ENCODE measurements around the gene MSI2. TPM values are rescaled to one million over a fixed set of nuclear protein-coding genes. Genes with fewer than 3 reads are reported as not detected.

MSI2 gene
- total and polyA plus RNA-seq, 9 of the 15 experiments (the other 6 are each of a cell fraction or from before 2014, with no cell fraction given) = 4.6 to 61.8 (median 42.4) TPM

DNA sequence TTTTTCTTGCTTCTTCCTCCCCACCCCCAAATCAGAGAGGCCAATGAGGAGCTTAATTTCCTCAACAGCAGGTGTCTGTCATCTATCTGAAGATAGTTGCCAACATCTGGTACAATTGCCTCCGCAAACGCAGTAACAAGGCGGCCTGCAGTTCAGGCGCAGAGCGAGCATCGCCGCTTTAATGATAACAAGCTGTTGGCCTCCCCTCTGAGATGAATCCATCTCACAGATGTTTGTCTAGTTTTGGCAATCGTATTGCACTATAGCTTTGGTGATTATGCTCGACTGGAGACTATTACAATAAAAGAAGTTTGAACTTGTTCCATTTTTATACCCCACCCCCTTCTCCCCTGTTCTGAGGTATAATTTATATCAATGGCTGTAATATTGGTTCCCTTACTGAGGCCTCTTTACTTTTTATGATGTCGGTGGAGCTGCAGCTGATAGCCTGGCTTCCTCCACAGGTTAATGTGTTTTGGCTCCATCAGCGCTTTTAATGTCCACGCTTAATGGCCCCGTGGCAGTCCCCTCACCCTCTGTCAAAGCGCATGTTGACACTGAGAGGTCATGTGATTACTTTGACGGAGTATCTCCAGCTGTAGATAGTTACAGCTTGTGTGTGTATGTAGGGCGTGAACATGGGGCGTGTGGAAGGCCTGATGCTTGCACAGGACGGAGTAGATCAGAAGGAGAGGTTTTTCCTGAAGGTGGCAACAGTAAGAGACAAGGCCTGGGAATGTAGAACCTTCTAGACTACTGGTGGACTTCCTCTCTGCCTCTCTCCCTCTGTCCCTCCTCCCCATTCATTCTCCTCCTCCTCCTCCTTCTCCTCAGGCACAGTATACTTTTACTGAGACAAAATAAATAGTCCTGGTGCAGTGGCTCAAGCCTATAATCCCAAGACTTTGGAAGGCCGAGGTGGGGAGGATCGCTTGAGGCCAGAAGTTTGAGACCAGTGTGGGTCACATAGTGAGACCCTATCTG is 164.7 kb downstream of the MSI2 start (continued):
- no peak for TF ChIP-seq MECOM (CRISPR knock-in tag; IDR thresholded peaks at IDR 0.05)
- TF ChIP-seq KLF16 (IDR thresholded peaks at IDR 0.05) = peak; percentile 55; the same call in 1 of the 2 replicates
- peak; percentile 52; the same call in 1 of the 2 replicates for TF ChIP-seq CXXC5 (CRISPR knock-in tag; IDR thresholded peaks at IDR 0.05)
- no peak for TF ChIP-seq NR2F6 (CRISPR knock-in tag; IDR thresholded peaks at IDR 0.05)
- no peak for TF ChIP-seq E2F1 (CRISPR knock-in tag; IDR thresholded peaks at IDR 0.05)
- TF ChIP-seq NCOR1 (IDR thresholded peaks at IDR 0.05) = peak; percentile 90
- TF ChIP-seq, protein P1, sequence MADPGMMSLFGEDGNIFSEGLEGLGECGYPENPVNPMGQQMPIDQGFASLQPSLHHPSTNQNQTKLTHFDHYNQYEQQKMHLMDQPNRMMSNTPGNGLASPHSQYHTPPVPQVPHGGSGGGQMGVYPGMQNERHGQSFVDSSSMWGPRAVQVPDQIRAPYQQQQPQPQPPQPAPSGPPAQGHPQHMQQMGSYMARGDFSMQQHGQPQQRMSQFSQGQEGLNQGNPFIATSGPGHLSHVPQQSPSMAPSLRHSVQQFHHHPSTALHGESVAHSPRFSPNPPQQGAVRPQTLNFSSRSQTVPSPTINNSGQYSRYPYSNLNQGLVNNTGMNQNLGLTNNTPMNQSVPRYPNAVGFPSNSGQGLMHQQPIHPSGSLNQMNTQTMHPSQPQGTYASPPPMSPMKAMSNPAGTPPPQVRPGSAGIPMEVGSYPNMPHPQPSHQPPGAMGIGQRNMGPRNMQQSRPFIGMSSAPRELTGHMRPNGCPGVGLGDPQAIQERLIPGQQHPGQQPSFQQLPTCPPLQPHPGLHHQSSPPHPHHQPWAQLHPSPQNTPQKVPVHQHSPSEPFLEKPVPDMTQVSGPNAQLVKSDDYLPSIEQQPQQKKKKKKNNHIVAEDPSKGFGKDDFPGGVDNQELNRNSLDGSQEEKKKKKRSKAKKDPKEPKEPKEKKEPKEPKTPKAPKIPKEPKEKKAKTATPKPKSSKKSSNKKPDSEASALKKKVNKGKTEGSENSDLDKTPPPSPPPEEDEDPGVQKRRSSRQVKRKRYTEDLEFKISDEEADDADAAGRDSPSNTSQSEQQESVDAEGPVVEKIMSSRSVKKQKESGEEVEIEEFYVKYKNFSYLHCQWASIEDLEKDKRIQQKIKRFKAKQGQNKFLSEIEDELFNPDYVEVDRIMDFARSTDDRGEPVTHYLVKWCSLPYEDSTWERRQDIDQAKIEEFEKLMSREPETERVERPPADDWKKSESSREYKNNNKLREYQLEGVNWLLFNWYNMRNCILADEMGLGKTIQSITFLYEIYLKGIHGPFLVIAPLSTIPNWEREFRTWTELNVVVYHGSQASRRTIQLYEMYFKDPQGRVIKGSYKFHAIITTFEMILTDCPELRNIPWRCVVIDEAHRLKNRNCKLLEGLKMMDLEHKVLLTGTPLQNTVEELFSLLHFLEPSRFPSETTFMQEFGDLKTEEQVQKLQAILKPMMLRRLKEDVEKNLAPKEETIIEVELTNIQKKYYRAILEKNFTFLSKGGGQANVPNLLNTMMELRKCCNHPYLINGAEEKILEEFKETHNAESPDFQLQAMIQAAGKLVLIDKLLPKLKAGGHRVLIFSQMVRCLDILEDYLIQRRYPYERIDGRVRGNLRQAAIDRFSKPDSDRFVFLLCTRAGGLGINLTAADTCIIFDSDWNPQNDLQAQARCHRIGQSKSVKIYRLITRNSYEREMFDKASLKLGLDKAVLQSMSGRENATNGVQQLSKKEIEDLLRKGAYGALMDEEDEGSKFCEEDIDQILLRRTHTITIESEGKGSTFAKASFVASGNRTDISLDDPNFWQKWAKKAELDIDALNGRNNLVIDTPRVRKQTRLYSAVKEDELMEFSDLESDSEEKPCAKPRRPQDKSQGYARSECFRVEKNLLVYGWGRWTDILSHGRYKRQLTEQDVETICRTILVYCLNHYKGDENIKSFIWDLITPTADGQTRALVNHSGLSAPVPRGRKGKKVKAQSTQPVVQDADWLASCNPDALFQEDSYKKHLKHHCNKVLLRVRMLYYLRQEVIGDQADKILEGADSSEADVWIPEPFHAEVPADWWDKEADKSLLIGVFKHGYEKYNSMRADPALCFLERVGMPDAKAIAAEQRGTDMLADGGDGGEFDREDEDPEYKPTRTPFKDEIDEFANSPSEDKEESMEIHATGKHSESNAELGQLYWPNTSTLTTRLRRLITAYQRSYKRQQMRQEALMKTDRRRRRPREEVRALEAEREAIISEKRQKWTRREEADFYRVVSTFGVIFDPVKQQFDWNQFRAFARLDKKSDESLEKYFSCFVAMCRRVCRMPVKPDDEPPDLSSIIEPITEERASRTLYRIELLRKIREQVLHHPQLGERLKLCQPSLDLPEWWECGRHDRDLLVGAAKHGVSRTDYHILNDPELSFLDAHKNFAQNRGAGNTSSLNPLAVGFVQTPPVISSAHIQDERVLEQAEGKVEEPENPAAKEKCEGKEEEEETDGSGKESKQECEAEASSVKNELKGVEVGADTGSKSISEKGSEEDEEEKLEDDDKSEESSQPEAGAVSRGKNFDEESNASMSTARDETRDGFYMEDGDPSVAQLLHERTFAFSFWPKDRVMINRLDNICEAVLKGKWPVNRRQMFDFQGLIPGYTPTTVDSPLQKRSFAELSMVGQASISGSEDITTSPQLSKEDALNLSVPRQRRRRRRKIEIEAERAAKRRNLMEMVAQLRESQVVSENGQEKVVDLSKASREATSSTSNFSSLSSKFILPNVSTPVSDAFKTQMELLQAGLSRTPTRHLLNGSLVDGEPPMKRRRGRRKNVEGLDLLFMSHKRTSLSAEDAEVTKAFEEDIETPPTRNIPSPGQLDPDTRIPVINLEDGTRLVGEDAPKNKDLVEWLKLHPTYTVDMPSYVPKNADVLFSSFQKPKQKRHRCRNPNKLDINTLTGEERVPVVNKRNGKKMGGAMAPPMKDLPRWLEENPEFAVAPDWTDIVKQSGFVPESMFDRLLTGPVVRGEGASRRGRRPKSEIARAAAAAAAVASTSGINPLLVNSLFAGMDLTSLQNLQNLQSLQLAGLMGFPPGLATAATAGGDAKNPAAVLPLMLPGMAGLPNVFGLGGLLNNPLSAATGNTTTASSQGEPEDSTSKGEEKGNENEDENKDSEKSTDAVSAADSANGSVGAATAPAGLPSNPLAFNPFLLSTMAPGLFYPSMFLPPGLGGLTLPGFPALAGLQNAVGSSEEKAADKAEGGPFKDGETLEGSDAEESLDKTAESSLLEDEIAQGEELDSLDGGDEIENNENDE (IDR thresholded peaks at IDR 0.05; ENCODE audit: low read depth, low read length) = no peak
- no peak for TF ChIP-seq NR1H2 (CRISPR knock-in tag; IDR thresholded peaks at IDR 0.05)
- TF ChIP-seq CHD4 (IDR thresholded peaks at IDR 0.05; ENCODE audit: insufficient read depth, insufficient replicate concordance, low read depth, low read length, poor library complexity, severe bottlenecking) = no peak
- no peak for TF ChIP-seq ATF4 (CRISPR knock-in tag; IDR thresholded peaks at IDR 0.05)
- peak; percentile 51; the same call in 1 of the 2 replicates for TF ChIP-seq MYNN (IDR thresholded peaks at IDR 0.05)
- TF ChIP-seq MYNN (CRISPR knock-in tag; IDR thresholded peaks at IDR 0.05) = no peak
- no peak for TF ChIP-seq ZNF586 (CRISPR knock-in tag; conservative IDR thresholded peaks at IDR 0.05)
- TF ChIP-seq HMG20A (CRISPR knock-in tag; conservative IDR thresholded peaks at IDR 0.05) = no peak

Measured in K562 (cell line).